HEK293 (cell line): Measurements from ENCODE around the gene MYL10.

ENCODE experiments used
- CTCF ChIP-seq: fragments of 450-650 bp; formaldehyde crosslinking; IDR thresholded peaks from 2 replicates; pipeline ENCODE4 v1.5.1; 2016; ENCODE audit warnings: missing biosample characterization, missing genetic modification characterization
- KLF7 ChIP-seq: fragments of 450-650 bp; formaldehyde crosslinking; IDR thresholded peaks from 2 replicates; pipeline ENCODE4 v1.5.1; 2016; ENCODE audit warnings: missing biosample characterization, missing genetic modification characterization, borderline replicate concordance
- ZFP41 ChIP-seq: fragments of 450-650 bp; formaldehyde crosslinking; IDR thresholded peaks from 2 replicates; pipeline ENCODE4 v1.5.1; 2016; ENCODE audit warnings: missing biosample characterization, missing genetic modification characterization, borderline replicate concordance
- ZNF280D ChIP-seq: fragments of 450-650 bp; formaldehyde crosslinking; IDR thresholded peaks from 2 replicates; pipeline ENCODE4 v1.5.1; 2016; ENCODE audit warnings: missing biosample characterization, missing genetic modification characterization
- ZNF350 ChIP-seq: fragments of 450-650 bp; formaldehyde crosslinking; IDR thresholded peaks from 2 replicates; pipeline ENCODE4 v1.5.0; 2017; ENCODE audit warnings: missing biosample characterization, mild to moderate bottlenecking, missing genetic modification characterization
- ZNF473 ChIP-seq: fragments of 450-650 bp; formaldehyde crosslinking; IDR thresholded peaks from 2 replicates; pipeline ENCODE4 v1.5.1; 2017; ENCODE audit warnings: missing biosample characterization, missing genetic modification characterization
- ZNF792 ChIP-seq: fragments of 450-650 bp; formaldehyde crosslinking; IDR thresholded peaks from 2 replicates; pipeline ENCODE4 v1.5.1; 2016; ENCODE audit warnings: missing biosample characterization, missing genetic modification characterization

GRCh38 chr7:101664436-101664835, 35.3 kb upstream of the MYL10 start:
- no peak for TF ChIP-seq KLF7 (tag by site-specific recombination)
- no peak for TF ChIP-seq CTCF
- TF ChIP-seq ZNF792 (tag by site-specific recombination): no peak
- no peak for TF ChIP-seq ZNF350 (tag by site-specific recombination)
- TF ChIP-seq ZFP41 (tag by site-specific recombination): no peak
- no peak for TF ChIP-seq ZNF473
- TF ChIP-seq ZNF280D: no peak
